ENCODE measurements around the gene HDHD5.

Gene HDHD5

GRCh38 chr22:17199003-17199731 is 40.1 kb upstream of the HDHD5 start:
- Histone ChIP-seq H4K20me1 (ENCODE audit: insufficient read depth, low read length) (no peaks in the 10 kb centered on the region), H3K9me3 (ENCODE audit: insufficient read depth, low read length, severe bottlenecking) (no peaks in the 10 kb centered on the region), H3K4me1 (ENCODE audit: insufficient read depth, low read length) (no peaks in the 10 kb centered on the region), H2AFZ (ENCODE audit: low read depth, low read length) (no peak overlapping the region), H3K4me3 (ENCODE audit: low read depth in 1 of 2, low read length in 2 of 2) (no peak overlapping the region), H3K27ac (ENCODE audit: low read length) (no peak overlapping the region), H3K79me2 (ENCODE audit: insufficient read depth, low read length) (no peaks in the 10 kb centered on the region), H3K9ac (ENCODE audit: low read depth, low read length) (no peak overlapping the region), H3K36me3 (ENCODE audit: insufficient read depth, low read length) (peaks cover 46% of the 10 kb centered on the region), H3K27me3 (ENCODE audit: insufficient read depth, low read length, poor library complexity) (no peaks in the 10 kb centered on the region), H3K4me2 (ENCODE audit: insufficient read depth, low read length) (no peak overlapping the region)
- DNase-seq (no peak), ATAC-seq (ENCODE audit: insufficient read depth, low read depth) (no peak)
- TF ChIP-seq CTCF (IDR thresholded peaks at IDR 0.05; ENCODE audit: borderline replicate concordance, extremely low read depth, low read length, poor library complexity, severe bottlenecking) (no peak), EZH2 (IDR thresholded peaks at IDR 0.05; ENCODE audit: borderline replicate concordance, low read depth, low read length, severe bottlenecking) (no peak)

GRCh38 chr22:17198170-17199002 is 39.3 kb upstream of the HDHD5 start:
- Histone ChIP-seq H3K27ac (ENCODE audit: low read length) (no peak overlapping the region), H3K27me3 (ENCODE audit: insufficient read depth, low read length, poor library complexity) (no peaks in the 10 kb centered on the region), H2AFZ (ENCODE audit: low read depth, low read length) (no peak overlapping the region), H3K36me3 (ENCODE audit: insufficient read depth, low read length) (peaks cover 38% of the 10 kb centered on the region), H3K9ac (ENCODE audit: low read depth, low read length) (no peak overlapping the region), H3K4me1 (ENCODE audit: insufficient read depth, low read length) (no peaks in the 10 kb centered on the region), H3K79me2 (ENCODE audit: insufficient read depth, low read length) (no peaks in the 10 kb centered on the region), H3K9me3 (ENCODE audit: insufficient read depth, low read length, severe bottlenecking) (no peaks in the 10 kb centered on the region), H3K4me3 (ENCODE audit: low read depth in 1 of 2, low read length in 2 of 2) (no peak overlapping the region), H3K4me2 (ENCODE audit: insufficient read depth, low read length) (no peak overlapping the region), H4K20me1 (ENCODE audit: insufficient read depth, low read length) (no peaks in the 10 kb centered on the region)
- ATAC-seq (ENCODE audit: insufficient read depth, low read depth), result no peak
- DNase-seq, result no peak
- TF ChIP-seq CTCF (IDR thresholded peaks at IDR 0.05; ENCODE audit: borderline replicate concordance, extremely low read depth, low read length, poor library complexity, severe bottlenecking), result no peak
- TF ChIP-seq EZH2 (IDR thresholded peaks at IDR 0.05; ENCODE audit: borderline replicate concordance, low read depth, low read length, severe bottlenecking), result no peak

GRCh38 chr22:17194213-17194612 is 35.1 kb upstream of the HDHD5 start:
- TF ChIP-seq CTCF (IDR thresholded peaks at IDR 0.05; ENCODE audit: borderline replicate concordance, extremely low read depth, low read length, poor library complexity, severe bottlenecking), result no peak
- TF ChIP-seq EZH2 (IDR thresholded peaks at IDR 0.05; ENCODE audit: borderline replicate concordance, low read depth, low read length, severe bottlenecking), result no peak
- Histone ChIP-seq H3K27ac (ENCODE audit: low read length) (no peak overlapping the region), H3K79me2 (ENCODE audit: insufficient read depth, low read length) (no peaks in the 10 kb centered on the region), H3K36me3 (ENCODE audit: insufficient read depth, low read length) (peaks cover 46% of the 10 kb centered on the region), H3K4me1 (ENCODE audit: insufficient read depth, low read length) (no peaks in the 10 kb centered on the region), H4K20me1 (ENCODE audit: insufficient read depth, low read length) (no peaks in the 10 kb centered on the region), H3K9ac (ENCODE audit: low read depth, low read length) (no peak overlapping the region), H3K9me3 (ENCODE audit: insufficient read depth, low read length, severe bottlenecking) (no peaks in the 10 kb centered on the region), H2AFZ (ENCODE audit: low read depth, low read length) (no peak overlapping the region), H3K27me3 (ENCODE audit: insufficient read depth, low read length, poor library complexity) (no peaks in the 10 kb centered on the region), H3K4me2 (ENCODE audit: insufficient read depth, low read length) (no peak overlapping the region), H3K4me3 (ENCODE audit: low read depth in 1 of 2, low read length in 2 of 2) (no peak overlapping the region)
- peak; percentile 27; the same call in 1 of the 3 replicates for ATAC-seq (ENCODE audit: insufficient read depth, low read depth)
- DNase-seq, result no peak

All from DND-41 (cell line).